Type B pancreatic cell (in vitro differentiated cells): Measurements from ENCODE around the gene DPM1. TPM values are rescaled to one million over a fixed set of nuclear protein-coding genes. Genes with fewer than 3 reads are reported as not detected.

ENCODE experiments used
- DNase-seq: peaks from one replicate; pipeline ENCODE4 v3.0.0; 2021; ENCODE audit warnings: mixed read lengths; ENCODE audit not compliant: unreplicated experiment; ENCODE audit errors: extremely low spot score
- H3K27ac Mint-ChIP-seq: 2 replicates; pipeline ENCODE4 v1.8.0; 2021; ENCODE audit warnings: mild to moderate bottlenecking, mixed read lengths
- H3K27me3 Mint-ChIP-seq: 2 replicates; pipeline ENCODE4 v1.8.0; 2021; ENCODE audit warnings: mixed read lengths
- H3K36me3 Mint-ChIP-seq: 2 replicates; pipeline ENCODE4 v1.8.0; 2021; ENCODE audit warnings: mixed read lengths
- H3K4me1 Mint-ChIP-seq: one replicate; pipeline ENCODE4 v1.8.0; 2021; ENCODE audit warnings: mixed read lengths; ENCODE audit not compliant: unreplicated experiment
- H3K4me3 Mint-ChIP-seq: 2 replicates; pipeline ENCODE4 v1.8.0; 2021; ENCODE audit warnings: mild to moderate bottlenecking, mixed read lengths
- H3K9me3 Mint-ChIP-seq: 2 replicates; pipeline ENCODE4 v1.8.0; 2021; ENCODE audit warnings: mixed read lengths
- CTCF ChIP-seq: fragments of 200-600 bp; sonication (generic); conservative IDR thresholded peaks from 2 replicates; pipeline ENCODE4 v1.5.0; 2021; ENCODE audit warnings: antibody characterized with exemption, mild to moderate bottlenecking
- total RNA-seq: library from RNA; stranded (reverse); gene quantifications from 2 replicates; pipeline ENCODE4 v1.2.1, GENCODE V29; 2021; ENCODE audit warnings: low replicate concordance

Gene DPM1
- total RNA-seq, 1 donor from 2014 or later, result 36.2 TPM

GRCh38 chr20:50967586-50967985 is 9.3 kb upstream of the DPM1 start:
- Mint-ChIP-seq H3K9me3 (no peaks in the 10 kb centered on the region), H3K4me1 (peaks cover 13% of the 10 kb centered on the region), H3K27me3 (peaks cover 30% of the 10 kb centered on the region), H3K27ac (peak overlapping the region; percentile 11), H3K36me3 (no peaks in the 10 kb centered on the region), H3K4me3 (no peak overlapping the region)
- DNase-seq, result peak; percentile 57
- no peak for TF ChIP-seq CTCF

GRCh38 chr20:50959543-50960126 is 1.3 kb upstream of the DPM1 start:
- TF ChIP-seq CTCF, result no peak
- Mint-ChIP-seq H3K4me3 (peak overlapping the region; percentile 96), H3K27ac (peak overlapping the region; percentile 99), H3K27me3 (peaks cover under 1% of the 10 kb centered on the region), H3K36me3 (peaks cover 7% of the 10 kb centered on the region), H3K4me1 (peaks cover 20% of the 10 kb centered on the region), H3K9me3 (no peaks in the 10 kb centered on the region)
- DNase-seq, result no peak

- peaks cover 7% of the 10 kb centered on the region for H3K36me3 Mint-ChIP-seq
- peak within 1 kb of the TSS; percentile 96 for H3K4me3 Mint-ChIP-seq
- peaks cover 20% of the 10 kb centered on the region for H3K4me1 Mint-ChIP-seq
- no peak for TF ChIP-seq CTCF
- H3K9me3 Mint-ChIP-seq, result no peaks in the 10 kb centered on the region
- peak; percentile 82 for DNase-seq
- H3K27ac Mint-ChIP-seq, result peak within 1 kb of the TSS; percentile 99
- no peaks in the 10 kb centered on the region for H3K27me3 Mint-ChIP-seq
These were observed 547 bp upstream of the DPM1 start, which contains the start of gene MOCS3 for GRCh38 chr20:50958615-50959542. Gene MOCS3 (plus strand): TSS chr20:50958818. CDS start chr20:50958843, 25 bp downstream.

- peak overlapping the region; percentile 99 for H3K27ac Mint-ChIP-seq
- no peak for TF ChIP-seq CTCF
- DNase-seq, result no peak
- peaks cover 20% of the 10 kb centered on the region for H3K4me1 Mint-ChIP-seq
- H3K27me3 Mint-ChIP-seq, result no peaks in the 10 kb centered on the region
- H3K9me3 Mint-ChIP-seq, result no peaks in the 10 kb centered on the region
- H3K4me3 Mint-ChIP-seq, result peak overlapping the region; percentile 96
- H3K36me3 Mint-ChIP-seq, result peaks cover 7% of the 10 kb centered on the region
These were observed 1.1 kb downstream of the DPM1 start for GRCh38 chr20:50957276-50957675.

- DNase-seq, result no peak
- H3K4me1 Mint-ChIP-seq, result peaks cover 10% of the 10 kb centered on the region
- peaks cover 10% of the 10 kb centered on the region for H3K36me3 Mint-ChIP-seq
- H3K27ac Mint-ChIP-seq, result no peak overlapping the region
- TF ChIP-seq CTCF, result no peak
- no peak overlapping the region for H3K4me3 Mint-ChIP-seq
- no peaks in the 10 kb centered on the region for H3K9me3 Mint-ChIP-seq
- H3K27me3 Mint-ChIP-seq, result no peaks in the 10 kb centered on the region
These were observed 4.5 kb downstream of the DPM1 start for GRCh38 chr20:50953821-50954220.
